ENCODE results near the gene HDAC4. TPM values are rescaled to one million over a fixed set of nuclear protein-coding genes. Genes with fewer than 3 reads are reported as not detected.

Gene HDAC4
- total and polyA plus RNA-seq, 10 of the 15 experiments (the other 5 are each of a cell fraction or from before 2014, with no cell fraction given) = 0.22 to 15.7 (median 4.8) TPM

DNA sequence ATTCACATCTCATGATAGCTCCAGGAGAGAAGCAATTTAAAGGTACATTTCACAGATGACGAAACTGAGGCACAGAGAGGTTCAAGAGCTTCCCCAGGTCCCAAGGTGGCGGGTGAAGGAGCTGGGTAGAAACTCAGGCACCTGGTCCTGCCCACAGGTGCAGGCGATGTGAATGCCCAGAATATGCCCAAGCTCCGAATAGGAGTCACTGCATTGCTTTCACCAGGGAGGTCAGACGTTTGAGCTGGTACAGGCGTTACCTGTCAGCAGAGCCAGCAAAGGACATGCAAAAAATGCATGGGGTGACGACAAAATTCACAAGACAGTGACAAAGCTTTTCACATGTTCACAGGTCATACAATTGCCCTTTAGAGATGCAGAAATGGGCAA, 247.9 kb downstream of the HDAC4 start:
- CTCF ChIA-PET = interaction anchor here (1.2 kb wide), 1 partner anchor 10 kb away, joined by 3 read pairs; no protein-coding TSS in a partner anchor
- no peaks in the 10 kb centered on the region for H3K4me1 ChIP-seq (ENCODE audit: control insufficient read depth, insufficient read depth, low read length)
- no peak overlapping the region for H3K4me2 ChIP-seq (ENCODE audit: control insufficient read depth, insufficient read depth)
- no peak for ATAC-seq
- 86% methylated on average over 7 of the region's 7 CpGs for WGBS (ENCODE audit: insufficient coverage, insufficient replicate concordance, low lambda C conversion rate, missing lambda C conversion rate)
- no peak overlapping the region for H3K9ac ChIP-seq (ENCODE audit: control insufficient read depth, insufficient read depth, low read length)
- no peaks in the 10 kb centered on the region for H4K20me1 ChIP-seq (ENCODE audit: control insufficient read depth, insufficient read depth)
- BruUV-seq (replicated peaks) = no TSS peak
- SMC1A ChIA-PET (ENCODE audit: uncharacterized antibody, unreplicated experiment) = no interaction called here
- H3K4me3 ChIP-seq = no peak overlapping the region
- no peaks in the 10 kb centered on the region for H3K36me3 ChIP-seq (ENCODE audit: control insufficient read depth in 2 of 2, insufficient read depth in 2 of 2, low read length in 1 of 2)
- POLR2A ChIA-PET = no interaction called here
- no peaks in the 10 kb centered on the region for H3K9me3 ChIP-seq (replicated peaks; ENCODE audit: control insufficient read depth, insufficient read depth, low read length)
- no peak overlapping the region for H3K27ac ChIP-seq (ENCODE audit: control insufficient read depth, insufficient read depth)
- H2AFZ ChIP-seq (ENCODE audit: control insufficient read depth, low read depth, low read length) = no peak overlapping the region
- DNase-seq (ENCODE audit: low read depth, low spot score) = no peak
- no peak for FAIRE-seq
- in situ Hi-C loops (cut with MboI) (no loop called here), intact Hi-C loops (cut with micrococcal nuclease; ENCODE audit: unreplicated experiment) (no loop called here)
- TF ChIP-seq SMC3 (IDR thresholded peaks at IDR 0.05; ENCODE audit: borderline replicate concordance, low read length) = no peak
- no peak for TF ChIP-seq SIX5 (IDR thresholded peaks at IDR 0.05; ENCODE audit: low read depth, low read length, severe bottlenecking)
- no peak for TF ChIP-seq ZNF24 (IDR thresholded peaks at IDR 0.05)
- TF ChIP-seq HCFC1 (IDR thresholded peaks at IDR 0.05; ENCODE audit: low read length) = no peak
- no peak for TF ChIP-seq JUNB (IDR thresholded peaks at IDR 0.05)
- TF ChIP-seq BACH1 (IDR thresholded peaks at IDR 0.05; ENCODE audit: borderline replicate concordance) = no peak
- TF ChIP-seq MEF2A (IDR thresholded peaks at IDR 0.05; ENCODE audit: insufficient read depth, low read depth, low read length) = no peak
- no peak for TF ChIP-seq MYC (IDR thresholded peaks at IDR 0.05; ENCODE audit: insufficient read depth, insufficient read length, insufficient replicate concordance, low read length, severe bottlenecking)
- TF ChIP-seq, protein P1, sequence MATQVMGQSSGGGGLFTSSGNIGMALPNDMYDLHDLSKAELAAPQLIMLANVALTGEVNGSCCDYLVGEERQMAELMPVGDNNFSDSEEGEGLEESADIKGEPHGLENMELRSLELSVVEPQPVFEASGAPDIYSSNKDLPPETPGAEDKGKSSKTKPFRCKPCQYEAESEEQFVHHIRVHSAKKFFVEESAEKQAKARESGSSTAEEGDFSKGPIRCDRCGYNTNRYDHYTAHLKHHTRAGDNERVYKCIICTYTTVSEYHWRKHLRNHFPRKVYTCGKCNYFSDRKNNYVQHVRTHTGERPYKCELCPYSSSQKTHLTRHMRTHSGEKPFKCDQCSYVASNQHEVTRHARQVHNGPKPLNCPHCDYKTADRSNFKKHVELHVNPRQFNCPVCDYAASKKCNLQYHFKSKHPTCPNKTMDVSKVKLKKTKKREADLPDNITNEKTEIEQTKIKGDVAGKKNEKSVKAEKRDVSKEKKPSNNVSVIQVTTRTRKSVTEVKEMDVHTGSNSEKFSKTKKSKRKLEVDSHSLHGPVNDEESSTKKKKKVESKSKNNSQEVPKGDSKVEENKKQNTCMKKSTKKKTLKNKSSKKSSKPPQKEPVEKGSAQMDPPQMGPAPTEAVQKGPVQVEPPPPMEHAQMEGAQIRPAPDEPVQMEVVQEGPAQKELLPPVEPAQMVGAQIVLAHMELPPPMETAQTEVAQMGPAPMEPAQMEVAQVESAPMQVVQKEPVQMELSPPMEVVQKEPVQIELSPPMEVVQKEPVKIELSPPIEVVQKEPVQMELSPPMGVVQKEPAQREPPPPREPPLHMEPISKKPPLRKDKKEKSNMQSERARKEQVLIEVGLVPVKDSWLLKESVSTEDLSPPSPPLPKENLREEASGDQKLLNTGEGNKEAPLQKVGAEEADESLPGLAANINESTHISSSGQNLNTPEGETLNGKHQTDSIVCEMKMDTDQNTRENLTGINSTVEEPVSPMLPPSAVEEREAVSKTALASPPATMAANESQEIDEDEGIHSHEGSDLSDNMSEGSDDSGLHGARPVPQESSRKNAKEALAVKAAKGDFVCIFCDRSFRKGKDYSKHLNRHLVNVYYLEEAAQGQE (IDR thresholded peaks at IDR 0.05; ENCODE audit: low read depth, low read length) = no peak
- no peaks in the 10 kb centered on the region for H3K27me3 ChIP-seq (replicated peaks in 1 of 2; ENCODE audit: control insufficient read depth in 2 of 2, insufficient read depth in 2 of 2, low read length in 1 of 2)
- RAD21 ChIA-PET (ENCODE audit: unreplicated experiment) = no interaction called here
- no peaks in the 10 kb centered on the region for H3K79me2 ChIP-seq (ENCODE audit: control insufficient read depth, insufficient read depth, low read length)

Measured in GM12878 (cell line).